Coronary artery (tissue), 2 donors: ENCODE data around the gene BUD13.

Source experiments
- DNase-seq: peaks from one replicate; pipeline ENCODE4 v3.0.0-alpha.2; 2017; ENCODE audit warnings: low spot score
- H3K27ac ChIP-seq, 2 donors: fragments of 200-600 bp; sonication (generic); one replicate each; pipeline ENCODE4 v1.5.1; 2016 to 2019
- H3K4me3 ChIP-seq: fragments of 200-600 bp; sonication (generic); 2 replicates; pipeline ENCODE4 v1.5.1; 2016; ENCODE audit warnings: mild to moderate bottlenecking, moderate library complexity
- TF ChIP-seq, protein P1 (sequence below): fragments of 200-600 bp; sonication (generic); IDR thresholded peaks from one replicate; pipeline ENCODE4 v1.5.1; 2019; ENCODE audit warnings: antibody characterized with exemption

The BUD13 gene

GRCh38 chr11:116800610-116801009 is 27.8 kb upstream of the BUD13 start:
- TF ChIP-seq, protein P1, sequence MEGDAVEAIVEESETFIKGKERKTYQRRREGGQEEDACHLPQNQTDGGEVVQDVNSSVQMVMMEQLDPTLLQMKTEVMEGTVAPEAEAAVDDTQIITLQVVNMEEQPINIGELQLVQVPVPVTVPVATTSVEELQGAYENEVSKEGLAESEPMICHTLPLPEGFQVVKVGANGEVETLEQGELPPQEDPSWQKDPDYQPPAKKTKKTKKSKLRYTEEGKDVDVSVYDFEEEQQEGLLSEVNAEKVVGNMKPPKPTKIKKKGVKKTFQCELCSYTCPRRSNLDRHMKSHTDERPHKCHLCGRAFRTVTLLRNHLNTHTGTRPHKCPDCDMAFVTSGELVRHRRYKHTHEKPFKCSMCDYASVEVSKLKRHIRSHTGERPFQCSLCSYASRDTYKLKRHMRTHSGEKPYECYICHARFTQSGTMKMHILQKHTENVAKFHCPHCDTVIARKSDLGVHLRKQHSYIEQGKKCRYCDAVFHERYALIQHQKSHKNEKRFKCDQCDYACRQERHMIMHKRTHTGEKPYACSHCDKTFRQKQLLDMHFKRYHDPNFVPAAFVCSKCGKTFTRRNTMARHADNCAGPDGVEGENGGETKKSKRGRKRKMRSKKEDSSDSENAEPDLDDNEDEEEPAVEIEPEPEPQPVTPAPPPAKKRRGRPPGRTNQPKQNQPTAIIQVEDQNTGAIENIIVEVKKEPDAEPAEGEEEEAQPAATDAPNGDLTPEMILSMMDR, result no peak
- Histone ChIP-seq H3K27ac (no peak overlapping the region), H3K4me3 (no peak overlapping the region)
- no peak for DNase-seq

- no peak for DNase-seq
- TF ChIP-seq, protein P1, result no peak
- Histone ChIP-seq H3K4me3 (no peak overlapping the region), H3K27ac (no peak overlapping the region)
Measured at GRCh38 chr11:116798368-116798767, 25.6 kb upstream of the BUD13 start.

- TF ChIP-seq, protein P1, result no peak
- no peak overlapping the region for H3K4me3 ChIP-seq
- no peak for DNase-seq
- H3K27ac ChIP-seq, result no peak overlapping the region
Measured at GRCh38 chr11:116797816-116798215, 25.0 kb upstream of the BUD13 start.

DNA sequence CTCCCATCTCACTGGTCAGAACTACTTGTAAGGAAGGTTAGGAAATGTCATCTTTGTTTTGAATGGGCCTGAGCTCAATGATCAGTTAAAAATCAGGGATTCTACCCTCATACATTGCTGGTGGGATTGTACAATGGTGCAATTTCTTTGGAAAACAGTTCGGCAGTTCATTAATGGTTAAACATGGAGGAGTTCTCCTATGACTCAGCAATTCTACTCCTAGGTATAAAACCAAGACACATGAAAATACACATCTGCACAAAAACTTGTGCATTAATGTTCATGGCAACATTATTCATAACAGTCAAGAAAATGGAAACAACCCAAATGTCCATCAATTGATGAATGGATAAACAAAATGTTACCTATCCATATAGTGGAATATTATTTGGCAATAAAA is 23.8 kb upstream of the BUD13 start:
- TF ChIP-seq, protein P1, result no peak
- no peak for DNase-seq
- H3K4me3 ChIP-seq, result no peak overlapping the region
- no peak overlapping the region for H3K27ac ChIP-seq

DNA sequence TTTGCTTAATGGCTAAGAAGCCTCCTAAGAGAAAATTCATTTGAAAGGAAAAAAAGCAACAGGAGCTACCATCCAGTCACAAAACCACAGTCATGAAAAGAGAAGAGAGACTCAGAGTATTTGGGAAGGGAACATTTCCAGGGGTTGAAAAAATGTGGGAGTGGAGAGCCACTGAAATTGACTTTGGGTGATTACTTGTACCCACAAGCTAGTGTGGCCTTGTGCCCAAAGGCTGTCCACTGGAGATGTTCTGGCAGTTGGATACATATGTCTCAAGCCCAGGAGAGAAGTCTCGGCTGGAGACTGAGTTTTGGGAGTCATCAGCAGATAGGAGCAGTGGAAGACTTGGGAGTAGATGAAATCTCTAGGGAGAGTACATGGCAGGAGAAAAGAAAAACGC is 22.1 kb upstream of the BUD13 start:
- no peak overlapping the region for H3K4me3 ChIP-seq
- DNase-seq, result no peak
- TF ChIP-seq, protein P1, result no peak
- no peak overlapping the region for H3K27ac ChIP-seq

GRCh38 chr11:116793772-116794097 is 20.9 kb upstream of the BUD13 start:
- no peak overlapping the region for H3K4me3 ChIP-seq
- H3K27ac ChIP-seq, result no peak overlapping the region
- DNase-seq, result no peak
- TF ChIP-seq, protein P1, result no peak

DNA sequence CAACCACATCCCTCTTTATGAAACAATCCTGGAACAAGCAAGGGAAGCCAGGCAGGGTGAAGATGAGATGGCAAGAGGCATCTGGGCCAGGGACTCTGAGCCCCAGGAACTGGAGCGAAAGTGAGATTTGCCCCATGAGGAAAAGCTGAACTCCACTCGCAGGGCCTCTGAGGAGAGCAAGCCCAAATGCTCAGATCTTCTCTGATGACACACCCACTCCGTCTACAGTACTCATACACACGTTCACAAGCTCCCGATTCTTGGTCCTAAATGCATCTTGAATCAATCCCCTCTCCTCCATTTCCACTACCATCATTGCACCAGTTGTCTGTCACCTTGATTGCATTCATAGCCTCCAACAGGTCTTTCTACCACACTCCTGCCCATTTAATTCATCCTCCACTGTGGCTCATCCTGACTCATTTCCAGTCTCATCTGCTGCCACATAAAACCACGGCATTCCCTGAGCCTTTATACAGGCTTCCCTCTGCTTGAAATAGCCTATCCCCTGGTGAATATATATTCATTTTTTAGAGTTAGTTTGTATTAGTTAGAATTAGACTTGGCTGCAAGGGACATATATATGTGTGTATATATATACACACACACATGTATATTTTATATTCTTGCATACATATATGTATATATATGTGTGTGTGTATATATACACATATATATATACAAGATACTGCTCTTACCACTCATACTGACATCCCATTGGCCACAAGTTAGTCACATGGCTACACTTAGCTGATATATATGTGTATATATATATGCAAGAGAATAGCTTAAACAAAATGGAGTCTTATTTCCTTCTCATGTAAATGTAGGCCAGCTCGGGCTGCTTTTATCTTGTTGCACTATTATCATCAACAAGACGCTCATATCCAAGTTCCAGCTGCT is 20.3 kb upstream of the BUD13 start:
- TF ChIP-seq, protein P1, result no peak
- H3K4me3 ChIP-seq, result no peak overlapping the region
- no peak overlapping the region for H3K27ac ChIP-seq
- DNase-seq, result no peak
